D721Med (cell line): ENCODE data around the gene SULT1C2.

ENCODE experiments used
- DNase-seq: peaks from one replicate; pipeline ENCODE4 v3.0.0; 2011; ENCODE audit warnings: low spot score; ENCODE audit not compliant: insufficient read length
- FAIRE-seq: peaks from 2 replicates; lab custom pipeline; 2011; peaks lifted over from hg19 to GRCh38; lab: Jason Lieb, UNC
- TF ChIP-seq, protein P1 (sequence below): IDR thresholded peaks from 2 replicates; pipeline ENCODE4 v1.5.1; 2012; ENCODE audit warnings: mild to moderate bottlenecking, control low read depth; ENCODE audit not compliant: insufficient read depth; ENCODE audit errors: missing control alignments

SULT1C2 gene

GRCh38 chr2:108287169-108287568, 1.5 kb upstream of the SULT1C2 start:
- DNase-seq = no peak
- TF ChIP-seq, protein P1, sequence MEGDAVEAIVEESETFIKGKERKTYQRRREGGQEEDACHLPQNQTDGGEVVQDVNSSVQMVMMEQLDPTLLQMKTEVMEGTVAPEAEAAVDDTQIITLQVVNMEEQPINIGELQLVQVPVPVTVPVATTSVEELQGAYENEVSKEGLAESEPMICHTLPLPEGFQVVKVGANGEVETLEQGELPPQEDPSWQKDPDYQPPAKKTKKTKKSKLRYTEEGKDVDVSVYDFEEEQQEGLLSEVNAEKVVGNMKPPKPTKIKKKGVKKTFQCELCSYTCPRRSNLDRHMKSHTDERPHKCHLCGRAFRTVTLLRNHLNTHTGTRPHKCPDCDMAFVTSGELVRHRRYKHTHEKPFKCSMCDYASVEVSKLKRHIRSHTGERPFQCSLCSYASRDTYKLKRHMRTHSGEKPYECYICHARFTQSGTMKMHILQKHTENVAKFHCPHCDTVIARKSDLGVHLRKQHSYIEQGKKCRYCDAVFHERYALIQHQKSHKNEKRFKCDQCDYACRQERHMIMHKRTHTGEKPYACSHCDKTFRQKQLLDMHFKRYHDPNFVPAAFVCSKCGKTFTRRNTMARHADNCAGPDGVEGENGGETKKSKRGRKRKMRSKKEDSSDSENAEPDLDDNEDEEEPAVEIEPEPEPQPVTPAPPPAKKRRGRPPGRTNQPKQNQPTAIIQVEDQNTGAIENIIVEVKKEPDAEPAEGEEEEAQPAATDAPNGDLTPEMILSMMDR = no peak
- FAIRE-seq = no peak

GRCh38 chr2:108293850-108294249, 5.2 kb downstream of the SULT1C2 start:
- DNase-seq (no peak), FAIRE-seq (no peak)
- TF ChIP-seq, protein P1 = no peak

DNA sequence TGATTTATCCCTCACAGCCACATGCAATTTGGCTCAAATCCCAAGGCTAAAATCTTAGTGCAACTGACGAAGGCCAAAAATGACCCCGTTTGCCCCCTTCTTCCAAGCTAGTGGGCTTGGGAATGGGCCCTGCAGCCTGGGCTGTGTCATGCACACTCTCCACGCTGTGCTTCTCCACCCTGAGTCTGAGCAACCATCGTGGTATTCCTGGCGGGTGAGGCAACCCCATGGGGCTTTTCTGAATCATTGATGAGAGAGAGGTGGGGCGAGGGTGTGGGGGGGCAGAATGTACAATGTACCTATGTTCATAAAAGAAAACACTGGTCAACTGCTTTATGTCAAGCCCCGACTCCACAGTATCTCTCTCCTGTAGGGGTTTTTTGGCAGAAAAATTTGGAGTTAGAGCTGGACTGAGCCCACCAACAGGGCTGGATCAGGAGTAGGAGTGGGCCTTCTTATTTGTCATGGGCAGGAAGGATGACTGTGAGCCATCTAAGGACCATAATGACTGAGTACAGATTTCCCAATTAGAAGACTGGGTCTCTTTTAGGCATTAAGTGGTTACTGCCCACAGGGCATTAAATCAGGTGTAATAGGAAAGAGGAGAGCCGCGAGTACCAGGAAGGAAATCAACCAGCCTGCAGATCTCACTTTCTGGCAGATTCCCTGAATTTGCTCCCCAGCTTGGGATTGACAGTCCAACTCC, 8.9 kb downstream of the SULT1C2 start:
- DNase-seq (no peak), FAIRE-seq (no peak)

DNA sequence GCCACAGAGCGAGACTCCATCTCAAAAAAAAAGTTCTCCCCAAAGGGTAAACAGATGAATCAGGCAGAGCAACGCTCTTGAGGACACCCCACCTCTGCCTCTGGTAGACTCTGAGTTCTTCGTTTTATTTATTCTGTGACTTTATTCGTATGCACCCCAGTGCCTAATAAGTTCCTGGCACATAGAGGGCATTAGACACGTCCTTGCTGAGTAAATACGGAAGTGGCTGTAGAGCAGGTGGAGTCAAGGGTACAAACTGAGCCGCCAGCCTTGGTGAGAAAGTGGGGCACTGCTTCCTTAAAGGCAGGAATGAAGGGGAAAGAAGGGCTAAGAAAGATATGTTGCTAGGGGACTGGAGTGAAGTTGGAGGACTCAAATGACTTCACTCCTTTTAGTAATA, 12.9 kb downstream of the SULT1C2 start:
- no peak for FAIRE-seq
- TF ChIP-seq, protein P1 = no peak
- DNase-seq = no peak

More for the DNA sequence above, 8.9 kb downstream of the SULT1C2 start:
- TF ChIP-seq, protein P1 = no peak

- FAIRE-seq = no peak
- TF ChIP-seq, protein P1 = no peak
Observed at GRCh38 chr2:108304975-108305374, 16.3 kb downstream of the SULT1C2 start.

DNA sequence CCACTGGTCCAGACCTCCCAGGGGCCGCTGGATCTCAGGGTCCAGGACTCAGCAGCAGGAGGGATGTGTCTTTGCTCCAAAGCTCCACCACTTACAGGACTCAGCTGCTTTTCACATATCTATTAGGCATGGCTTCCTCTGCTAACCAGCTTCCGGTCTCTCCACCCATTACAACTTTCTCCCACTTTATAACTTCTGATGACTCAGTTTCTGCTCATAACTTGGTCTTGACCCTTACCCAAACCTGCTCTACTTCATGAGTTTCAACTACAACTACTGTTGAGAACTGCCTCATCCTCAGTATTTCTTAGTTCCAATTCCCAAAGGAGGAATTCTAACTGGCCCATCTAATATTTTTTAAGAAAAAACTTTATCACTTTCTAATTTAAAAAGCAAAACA, 17.2 kb downstream of the SULT1C2 start:
- DNase-seq (no peak), FAIRE-seq (no peak)
- TF ChIP-seq, protein P1 = no peak

More at GRCh38 chr2:108304975-108305374, 16.3 kb downstream of the SULT1C2 start:
- DNase-seq = no peak

DNA sequence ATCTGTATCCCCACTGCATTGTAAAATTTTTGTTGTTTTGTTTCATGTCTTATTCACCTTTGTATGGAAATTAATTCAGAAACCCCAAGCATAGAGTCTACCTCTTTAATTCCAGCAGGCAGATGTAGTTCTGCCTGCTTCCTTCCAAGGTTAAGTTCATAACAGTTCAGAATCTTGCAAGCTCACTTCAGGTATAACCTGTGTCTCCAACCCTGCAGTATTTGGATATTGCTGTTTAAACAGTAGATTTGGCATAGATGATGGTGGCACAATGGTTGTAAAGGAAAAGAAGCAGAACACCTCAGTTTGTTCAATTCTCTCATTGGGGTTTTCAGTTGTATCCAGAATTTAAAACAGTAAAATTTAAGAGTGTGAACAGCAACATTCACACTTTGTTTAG, 21.2 kb downstream of the SULT1C2 start:
- FAIRE-seq (no peak), DNase-seq (no peak)

More for the DNA sequence above, 21.2 kb downstream of the SULT1C2 start:
- TF ChIP-seq, protein P1 = no peak
